Activated B cell treated with CpG ODN at 0.5 μM for 24 hours (primary cell): ENCODE results near the gene RASEF. TPM values are rescaled to one million over a fixed set of nuclear protein-coding genes. Genes with fewer than 3 reads are reported as not detected.

Experiments
- ATAC-seq: fragments of 200-7000 bp; cut with Tn5 transposase; one replicate; pipeline ENCODE4 v1.10.0; 2021; ENCODE audit warnings: low read depth, mild to moderate bottlenecking, moderate library complexity
- CTCF ChIA-PET: fragments of 350-600 bp; sonication (Branson Sonifier 250); formaldehyde crosslinking; loops from one replicate; lab custom pipeline; 2021; ENCODE audit warnings: antibody characterized with exemption; lab: Charles Lee
- POLR2A ChIA-PET: fragments of 350-600 bp; sonication (Branson Sonifier 250); formaldehyde crosslinking; loops from one replicate; lab custom pipeline; 2021; ENCODE audit warnings: antibody characterized with exemption; lab: Charles Lee
- DNase-seq: peaks from one replicate; pipeline ENCODE4 v3.0.0; 2022
- H3K27ac Mint-ChIP-seq: one replicate; pipeline ENCODE4 v1.8.0; 2020; ENCODE audit warnings: mixed read lengths
- H3K27me3 Mint-ChIP-seq: one replicate; pipeline ENCODE4 v1.8.0; 2021; ENCODE audit warnings: mixed read lengths
- H3K36me3 Mint-ChIP-seq: one replicate; pipeline ENCODE4 v1.8.0; 2021; ENCODE audit warnings: low read depth, mixed read lengths
- H3K4me1 Mint-ChIP-seq: one replicate; pipeline ENCODE4 v1.8.0; 2021; ENCODE audit warnings: mixed read lengths
- H3K4me3 Mint-ChIP-seq: one replicate; pipeline ENCODE4 v1.8.0; 2020; ENCODE audit warnings: mild to moderate bottlenecking, mixed read lengths
- H3K9me3 Mint-ChIP-seq: one replicate; pipeline ENCODE4 v1.8.0; 2020; ENCODE audit warnings: mixed read lengths
- intact Hi-C: fragments of 100-400 bp; cut with micrococcal nuclease; formaldehyde crosslinking; loops from one replicate; pipeline ENCODE4 v1.15.1; 2024
- total RNA-seq: library from RNA; stranded (reverse); gene quantifications from 2 replicates; pipeline ENCODE4 v1.2.3, GENCODE V29; 2022
- TF ChIP-seq, protein P1 (sequence below): fragments of 200-600 bp; IDR thresholded peaks from one replicate; pipeline ENCODE4 v1.8.0; 2022; ENCODE audit warnings: antibody characterized with exemption, mild to moderate bottlenecking

Gene RASEF
- total RNA-seq, 1 donor from 2014 or later: not detected

DNA sequence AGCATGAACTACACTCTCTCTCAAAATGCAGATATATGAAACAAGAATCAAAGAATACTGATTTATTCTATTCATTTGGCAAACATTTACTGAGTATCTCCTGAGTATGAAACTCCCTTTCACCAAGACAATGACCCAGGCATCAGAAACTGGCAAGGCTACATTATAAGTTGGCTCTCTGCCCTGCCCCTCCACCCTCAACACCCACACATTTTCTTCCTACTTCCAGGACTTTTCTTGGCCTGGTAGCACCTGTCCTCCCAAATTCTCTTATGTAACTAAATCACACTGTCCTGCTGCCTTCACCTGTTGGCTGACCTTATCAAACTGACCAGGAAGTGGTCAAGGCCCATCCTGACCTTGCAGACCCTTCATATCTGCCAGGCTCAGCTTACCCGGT, 3.5 kb downstream of the RASEF start:
- peaks cover 2% of the 10 kb centered on the region for H3K9me3 Mint-ChIP-seq
- POLR2A ChIA-PET: no interaction called here
- ATAC-seq: no peak
- intact Hi-C loops: no loop called here
- H3K36me3 Mint-ChIP-seq: no peaks in the 10 kb centered on the region
- CTCF ChIA-PET: no interaction called here
- DNase-seq: no peak
- H3K27me3 Mint-ChIP-seq: peaks cover 42% of the 10 kb centered on the region
- H3K4me1 Mint-ChIP-seq: no peaks in the 10 kb centered on the region
- H3K4me3 Mint-ChIP-seq: no peak overlapping the region
- no peak overlapping the region for H3K27ac Mint-ChIP-seq
- TF ChIP-seq, protein P1, sequence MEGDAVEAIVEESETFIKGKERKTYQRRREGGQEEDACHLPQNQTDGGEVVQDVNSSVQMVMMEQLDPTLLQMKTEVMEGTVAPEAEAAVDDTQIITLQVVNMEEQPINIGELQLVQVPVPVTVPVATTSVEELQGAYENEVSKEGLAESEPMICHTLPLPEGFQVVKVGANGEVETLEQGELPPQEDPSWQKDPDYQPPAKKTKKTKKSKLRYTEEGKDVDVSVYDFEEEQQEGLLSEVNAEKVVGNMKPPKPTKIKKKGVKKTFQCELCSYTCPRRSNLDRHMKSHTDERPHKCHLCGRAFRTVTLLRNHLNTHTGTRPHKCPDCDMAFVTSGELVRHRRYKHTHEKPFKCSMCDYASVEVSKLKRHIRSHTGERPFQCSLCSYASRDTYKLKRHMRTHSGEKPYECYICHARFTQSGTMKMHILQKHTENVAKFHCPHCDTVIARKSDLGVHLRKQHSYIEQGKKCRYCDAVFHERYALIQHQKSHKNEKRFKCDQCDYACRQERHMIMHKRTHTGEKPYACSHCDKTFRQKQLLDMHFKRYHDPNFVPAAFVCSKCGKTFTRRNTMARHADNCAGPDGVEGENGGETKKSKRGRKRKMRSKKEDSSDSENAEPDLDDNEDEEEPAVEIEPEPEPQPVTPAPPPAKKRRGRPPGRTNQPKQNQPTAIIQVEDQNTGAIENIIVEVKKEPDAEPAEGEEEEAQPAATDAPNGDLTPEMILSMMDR: no peak

GRCh38 chr9:83056911-83057310, 6.0 kb downstream of the RASEF start:
- no peaks in the 10 kb centered on the region for H3K4me1 Mint-ChIP-seq
- no peak for DNase-seq
- no peak for ATAC-seq
- H3K27ac Mint-ChIP-seq: no peak overlapping the region
- no peaks in the 10 kb centered on the region for H3K36me3 Mint-ChIP-seq
- H3K9me3 Mint-ChIP-seq: peaks cover 2% of the 10 kb centered on the region
- ChIA-PET CTCF (no interaction called here), POLR2A (no interaction called here)
- no peak overlapping the region for H3K4me3 Mint-ChIP-seq
- H3K27me3 Mint-ChIP-seq: peaks cover 30% of the 10 kb centered on the region
- intact Hi-C loops: no loop called here
- TF ChIP-seq, protein P1: no peak

DNA sequence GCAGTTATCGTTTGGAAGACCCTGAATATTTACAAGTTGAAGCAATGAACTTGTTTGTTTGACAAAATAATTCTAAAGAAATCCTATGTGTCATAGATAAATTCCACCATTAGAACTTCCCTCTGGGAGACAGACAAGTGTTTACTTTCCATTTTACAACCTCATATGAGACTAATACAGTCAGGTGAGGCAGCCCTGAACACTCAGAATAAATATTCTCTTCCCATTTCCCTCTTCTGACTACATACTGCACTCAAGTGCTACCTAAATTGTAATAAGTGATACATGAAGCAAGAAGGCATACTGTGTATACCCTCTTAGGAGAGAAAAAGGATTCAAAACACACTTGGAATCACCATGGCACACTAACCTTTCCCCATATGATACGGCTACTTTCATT, 6.8 kb downstream of the RASEF start:
- POLR2A ChIA-PET: no interaction called here
- intact Hi-C loops: no loop called here
- Mint-ChIP-seq H3K27me3 (peaks cover 22% of the 10 kb centered on the region), H3K27ac (no peak overlapping the region), H3K4me1 (no peaks in the 10 kb centered on the region), H3K9me3 (peaks cover 2% of the 10 kb centered on the region), H3K4me3 (no peak overlapping the region), H3K36me3 (no peaks in the 10 kb centered on the region)
- no peak for ATAC-seq
- CTCF ChIA-PET: no interaction called here
- no peak for DNase-seq
- TF ChIP-seq, protein P1: no peak

- Mint-ChIP-seq H3K27me3 (peaks cover 5% of the 10 kb centered on the region), H3K9me3 (peaks cover 2% of the 10 kb centered on the region), H3K4me1 (no peaks in the 10 kb centered on the region), H3K36me3 (no peaks in the 10 kb centered on the region), H3K27ac (no peak overlapping the region), H3K4me3 (no peak overlapping the region)
- intact Hi-C loops: no loop called here
- TF ChIP-seq, protein P1: no peak
- ATAC-seq (no peak), DNase-seq (no peak)
- POLR2A ChIA-PET: no interaction called here
- CTCF ChIA-PET: no interaction called here
These were observed 14.8 kb downstream of the RASEF start for GRCh38 chr9:83047839-83048775.

DNA sequence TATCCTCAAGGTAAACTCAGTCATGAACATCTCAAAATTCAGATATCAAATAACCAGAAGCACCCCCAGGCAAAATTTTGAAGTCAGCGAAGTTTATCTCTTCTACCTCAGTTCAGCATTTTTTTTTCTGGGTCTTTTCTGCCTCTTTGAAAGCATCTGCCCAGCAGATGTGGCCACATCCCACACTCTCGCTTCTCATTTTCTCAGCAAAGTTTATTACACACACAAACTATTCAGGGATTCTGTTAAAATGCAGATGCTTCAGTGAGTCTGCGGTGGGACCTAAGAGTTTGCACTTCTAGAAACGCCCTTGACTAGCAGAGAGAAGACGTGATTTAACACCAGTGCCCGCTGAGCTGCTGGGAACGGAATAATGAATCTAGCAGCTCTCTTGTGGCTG, 19.3 kb downstream of the RASEF start:
- ChIA-PET POLR2A (no interaction called here), CTCF (no interaction called here)
- intact Hi-C loops: no loop called here
- no peak overlapping the region for H3K27ac Mint-ChIP-seq
- no peak overlapping the region for H3K4me3 Mint-ChIP-seq
- H3K9me3 Mint-ChIP-seq: peaks cover 2% of the 10 kb centered on the region
- peaks cover 8% of the 10 kb centered on the region for H3K27me3 Mint-ChIP-seq
- no peaks in the 10 kb centered on the region for H3K4me1 Mint-ChIP-seq
- DNase-seq: no peak
- ATAC-seq: no peak
- TF ChIP-seq, protein P1: no peak
- H3K36me3 Mint-ChIP-seq: no peaks in the 10 kb centered on the region
